ENCODE results near the gene NRCAM.

DNA sequence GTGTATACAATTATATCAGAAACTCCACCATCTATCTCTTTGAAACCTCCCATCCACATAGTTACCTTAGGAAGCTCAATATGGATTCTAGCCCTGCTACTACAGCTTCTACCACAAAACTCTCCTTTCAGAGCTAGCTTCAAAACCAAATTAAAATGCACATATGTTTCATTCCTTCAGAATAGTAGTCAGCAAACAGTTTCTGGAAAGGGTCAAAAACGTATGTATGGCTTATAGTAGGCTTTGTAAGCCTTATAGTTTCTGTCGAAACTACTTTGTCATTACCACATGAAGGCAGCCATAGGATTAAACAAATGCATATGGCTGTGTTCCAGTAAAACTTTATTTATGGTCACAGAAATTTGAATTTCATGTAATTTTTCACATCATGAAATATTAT, 170.5 kb downstream of the NRCAM start:
- TF ChIP-seq, protein P1, sequence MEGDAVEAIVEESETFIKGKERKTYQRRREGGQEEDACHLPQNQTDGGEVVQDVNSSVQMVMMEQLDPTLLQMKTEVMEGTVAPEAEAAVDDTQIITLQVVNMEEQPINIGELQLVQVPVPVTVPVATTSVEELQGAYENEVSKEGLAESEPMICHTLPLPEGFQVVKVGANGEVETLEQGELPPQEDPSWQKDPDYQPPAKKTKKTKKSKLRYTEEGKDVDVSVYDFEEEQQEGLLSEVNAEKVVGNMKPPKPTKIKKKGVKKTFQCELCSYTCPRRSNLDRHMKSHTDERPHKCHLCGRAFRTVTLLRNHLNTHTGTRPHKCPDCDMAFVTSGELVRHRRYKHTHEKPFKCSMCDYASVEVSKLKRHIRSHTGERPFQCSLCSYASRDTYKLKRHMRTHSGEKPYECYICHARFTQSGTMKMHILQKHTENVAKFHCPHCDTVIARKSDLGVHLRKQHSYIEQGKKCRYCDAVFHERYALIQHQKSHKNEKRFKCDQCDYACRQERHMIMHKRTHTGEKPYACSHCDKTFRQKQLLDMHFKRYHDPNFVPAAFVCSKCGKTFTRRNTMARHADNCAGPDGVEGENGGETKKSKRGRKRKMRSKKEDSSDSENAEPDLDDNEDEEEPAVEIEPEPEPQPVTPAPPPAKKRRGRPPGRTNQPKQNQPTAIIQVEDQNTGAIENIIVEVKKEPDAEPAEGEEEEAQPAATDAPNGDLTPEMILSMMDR (conservative IDR thresholded peaks at IDR 0.05; ENCODE audit: low read depth, low read length) = no peak
- TF ChIP-seq EZH2 (IDR thresholded peaks at IDR 0.05; ENCODE audit: borderline replicate concordance, low read depth, low read length, poor library complexity, severe bottlenecking) = no peak

All from A673 (cell line).